Right atrium auricular region (tissue), 2 donors: ENCODE results near the gene KIF16B. TPM values are rescaled to one million over a fixed set of nuclear protein-coding genes. Genes with fewer than 3 reads are reported as not detected.

ENCODE experiments used
- DNase-seq: peaks from one replicate; pipeline ENCODE4 v3.0.0-alpha.2; 2019; ENCODE audit warnings: low spot score
- H3K27ac ChIP-seq, 2 donors: fragments of 200-600 bp; sonication (generic); 1 replicate in 1 of 2; 2 replicates in 1 of 2; pipeline ENCODE4 v1.5.1; 2016 to 2019
- H3K27me3 ChIP-seq, 2 donors: fragments of 200-600 bp; sonication (generic); one replicate each; pipeline versions ENCODE4 v1.5.1 to v1.6.0; 2017 to 2019
- H3K36me3 ChIP-seq: fragments of 200-600 bp; sonication (generic); one replicate; pipeline ENCODE4 v1.5.1; 2016
- H3K4me1 ChIP-seq, 2 donors: fragments of 200-600 bp; sonication (generic); one replicate each; pipeline versions ENCODE4 v1.5.1 to v1.6.0; 2017 to 2019
- H3K4me3 ChIP-seq, 2 donors: fragments of 200-600 bp; sonication (generic); 1 replicate in 1 of 2; 2 replicates in 1 of 2; pipeline ENCODE4 v1.5.1; 2017 to 2019; ENCODE audit warnings: mild to moderate bottlenecking in 1 of 2, moderate library complexity in 1 of 2
- H3K9me3 ChIP-seq, 2 donors: fragments of 200-600 bp; sonication (generic); one replicate each; pipeline ENCODE4 v1.5.1; 2019
- CTCF ChIP-seq, 2 donors: fragments of 200-600 bp; sonication (generic); IDR thresholded peaks; one replicate each; pipeline ENCODE4 v1.5.1; 2019; ENCODE audit warnings: antibody characterized with exemption in 2 of 2
- total RNA-seq, 2 donors: library from RNA; depleted of rRNA; stranded (reverse); fragments of >200 nt; gene quantifications; one replicate each; pipeline ENCODE4 v1.1.0, GENCODE V29; 2016

The KIF16B gene
- total RNA-seq, 2 donors from 2014 or later = 11.2 to 23.0 TPM

- H3K4me3 ChIP-seq = peak overlapping the region in 1 of 2 donors; percentile 14
- H3K4me1 ChIP-seq = no peaks in the 10 kb centered on the region
- no peaks in the 10 kb centered on the region for H3K27me3 ChIP-seq
- H3K9me3 ChIP-seq = no peaks in the 10 kb centered on the region
- no peak overlapping the region for H3K27ac ChIP-seq
- no peaks in the 10 kb centered on the region for H3K36me3 ChIP-seq
- DNase-seq = no peak
- TF ChIP-seq CTCF (IDR thresholded peaks at IDR 0.05) = no peak
Measured at GRCh38 chr20:16317445-16318362, 255.5 kb downstream of the KIF16B start.

GRCh38 chr20:16316513-16316912 is 256.7 kb downstream of the KIF16B start:
- Histone ChIP-seq H3K4me3 (no peak overlapping the region), H3K4me1 (no peaks in the 10 kb centered on the region), H3K9me3 (no peaks in the 10 kb centered on the region), H3K27me3 (no peaks in the 10 kb centered on the region), H3K27ac (no peak overlapping the region), H3K36me3 (no peaks in the 10 kb centered on the region)
- no peak for DNase-seq
- TF ChIP-seq CTCF (IDR thresholded peaks at IDR 0.05) = no peak

- Histone ChIP-seq H3K27ac (no peak overlapping the region), H3K36me3 (no peaks in the 10 kb centered on the region), H3K4me3 (no peak overlapping the region), H3K27me3 (no peaks in the 10 kb centered on the region), H3K9me3 (no peaks in the 10 kb centered on the region), H3K4me1 (no peaks in the 10 kb centered on the region)
- no peak for DNase-seq
- TF ChIP-seq CTCF (IDR thresholded peaks at IDR 0.05) = no peak
Measured at GRCh38 chr20:16314748-16315159, 258.5 kb downstream of the KIF16B start.

- DNase-seq = no peak
- Histone ChIP-seq H3K9me3 (no peaks in the 10 kb centered on the region), H3K4me1 (no peaks in the 10 kb centered on the region), H3K4me3 (no peak overlapping the region), H3K27ac (no peak overlapping the region), H3K36me3 (no peaks in the 10 kb centered on the region), H3K27me3 (no peaks in the 10 kb centered on the region)
- no peak for TF ChIP-seq CTCF (IDR thresholded peaks at IDR 0.05)
Measured at GRCh38 chr20:16314320-16314719, 258.9 kb downstream of the KIF16B start.

GRCh38 chr20:16313917-16314316 is 259.3 kb downstream of the KIF16B start:
- Histone ChIP-seq H3K27ac (no peak overlapping the region), H3K36me3 (no peaks in the 10 kb centered on the region)

More at GRCh38 chr20:16313917-16314316, 259.3 kb downstream of the KIF16B start:
- Histone ChIP-seq H3K4me1 (no peaks in the 10 kb centered on the region), H3K9me3 (no peaks in the 10 kb centered on the region), H3K27me3 (no peaks in the 10 kb centered on the region), H3K4me3 (no peak overlapping the region)
- DNase-seq = no peak
- TF ChIP-seq CTCF (IDR thresholded peaks at IDR 0.05) = no peak
